Astrocyte of the cerebellum (primary cell): ENCODE measurements around the gene EVC.
A peak's percentile ranks its signal among the peaks of the same experiment; 100 is the strongest.

Experiments
- DNase-seq: peaks from one replicate; pipeline ENCODE4 v3.0.0-alpha.2; 2011; ENCODE audit warnings: low read depth
- H3K4me3 ChIP-seq: 2 replicates; pipeline ENCODE4 v1.5.1; 2011; ENCODE audit warnings: mild to moderate bottlenecking, low read depth, low read length, moderate library complexity
- CTCF ChIP-seq: IDR thresholded peaks from 2 replicates; pipeline ENCODE4 v1.5.1; 2012; ENCODE audit warnings: low read length, low read depth, moderate library complexity, mild to moderate bottlenecking; ENCODE audit errors: missing control alignments
- in situ Hi-C: cut with HindIII; loops from 2 replicates; pipeline ENCODE4 v1.10.0; 2017; ENCODE audit warnings: low sequenced_read_pairs

The EVC gene

GRCh38 chr4:5839332-5839731, 128.3 kb downstream of the EVC start:
- in situ Hi-C loops = no loop called here
- DNase-seq = no peak
- H3K4me3 ChIP-seq = no peak overlapping the region
- TF ChIP-seq CTCF = no peak

GRCh38 chr4:5839751-5840674, 129.0 kb downstream of the EVC start:
- peak; percentile 41 for DNase-seq
- H3K4me3 ChIP-seq = no peak overlapping the region
- TF ChIP-seq CTCF = no peak
- in situ Hi-C loops = no loop called here

GRCh38 chr4:5842456-5842855, 131.5 kb downstream of the EVC start:
- no peak for DNase-seq
- TF ChIP-seq CTCF = no peak
- no peak overlapping the region for H3K4me3 ChIP-seq
- in situ Hi-C loops = no loop called here

- no peak for DNase-seq
- in situ Hi-C loops = no loop called here
- no peak for TF ChIP-seq CTCF
- no peak overlapping the region for H3K4me3 ChIP-seq
These were observed 132.9 kb downstream of the EVC start for GRCh38 chr4:5843573-5844530.

DNA sequence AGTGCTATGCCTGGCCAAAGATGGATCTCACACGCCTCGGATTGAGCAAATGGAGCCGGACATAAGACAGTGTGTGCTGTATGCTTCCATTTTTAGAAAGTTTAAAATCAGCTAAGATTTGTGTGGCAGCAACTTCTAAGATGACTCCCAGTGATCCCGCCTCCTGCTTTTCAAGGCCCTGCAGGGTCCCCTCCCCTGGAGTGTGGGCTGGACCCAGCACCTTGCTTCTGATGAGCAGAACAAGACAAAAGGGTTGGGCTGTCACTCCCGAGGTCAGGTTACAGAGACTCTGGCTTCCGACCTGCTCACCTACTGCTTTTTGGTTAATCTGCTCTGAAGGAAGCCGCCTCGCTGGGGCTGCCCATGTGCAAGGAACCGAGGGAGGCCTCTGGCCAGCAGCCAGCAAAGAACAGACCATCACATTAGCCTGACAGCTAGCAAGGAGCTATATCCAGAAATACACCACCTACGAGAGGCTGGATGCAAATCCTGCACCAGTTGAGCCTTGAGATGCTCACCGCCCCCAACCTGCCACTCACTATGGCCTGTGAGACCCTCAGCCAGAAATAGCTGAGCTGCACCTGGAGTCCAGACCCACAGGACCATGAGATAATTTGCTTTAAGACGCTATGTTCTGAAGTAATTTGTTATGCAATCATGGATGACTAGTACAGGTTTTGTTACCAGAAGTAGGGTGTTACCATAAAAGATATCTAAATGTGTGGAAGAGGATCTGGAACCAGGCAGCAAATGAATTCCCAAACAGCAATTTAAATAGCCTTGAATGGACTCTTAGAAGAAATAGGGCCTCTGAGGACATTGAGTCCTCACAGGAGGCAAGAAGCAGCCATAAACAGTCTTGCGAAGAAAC, 134.3 kb downstream of the EVC start:
- in situ Hi-C loops = no loop called here
- no peak for DNase-seq
- no peak overlapping the region for H3K4me3 ChIP-seq
- TF ChIP-seq CTCF = no peak

GRCh38 chr4:5851637-5852301, 140.8 kb downstream of the EVC start:
- no peak for TF ChIP-seq CTCF
- in situ Hi-C loops = no loop called here

More at GRCh38 chr4:5851637-5852301, 140.8 kb downstream of the EVC start:
- DNase-seq = no peak
- no peak overlapping the region for H3K4me3 ChIP-seq
